Activated CD8-positive, alpha-beta memory T cell treated with anti-CD3 and anti-CD28 coated beads, Interleukin-2, amount 50 U/mL, for 4 hours (primary cell): ENCODE results near the gene PLK3.
"Not testable (repeated sequence)": the region's sequence is repeated elsewhere in the genome, so short reads cannot be mapped to it uniquely, and the experiment has no call there.

Source experiments
- DNase-seq: peaks from one replicate; pipeline ENCODE4 v3.0.0-alpha.2; 2020

The PLK3 gene

GRCh38 chr1:44799770-44800584 is at the start of gene PLK3:
Gene PLK3 (plus strand): TSS chr1:44800377. CDS start chr1:44800464, 87 bp downstream.
- DNase-seq = peak; percentile 98

- no peak for DNase-seq
Measured at GRCh38 chr1:44757420-44757819, 42.8 kb upstream of the PLK3 start.

GRCh38 chr1:44759077-44759476 is 41.1 kb upstream of the PLK3 start:
- no peak for DNase-seq

- no peak for DNase-seq
Measured at GRCh38 chr1:44760876-44761275, 39.3 kb upstream of the PLK3 start.

GRCh38 chr1:44766421-44766820 is 33.8 kb upstream of the PLK3 start:
- DNase-seq = not testable (repeated sequence)

GRCh38 chr1:44775078-44775929 is 24.9 kb upstream of the PLK3 start, which contains the start of gene RPS8:
Gene RPS8 (plus strand): TSS chr1:44775540. CDS start chr1:44775597, 57 bp downstream.
- peak; percentile 89 for DNase-seq

- peak; percentile 61 for DNase-seq
Measured at GRCh38 chr1:44775930-44776729, 24.0 kb upstream of the PLK3 start.

- DNase-seq = no peak
Measured at GRCh38 chr1:44776730-44777068, 23.5 kb upstream of the PLK3 start.

GRCh38 chr1:44777547-44777946 is 22.6 kb upstream of the PLK3 start:
- DNase-seq = no peak

GRCh38 chr1:44777969-44778635 is 22.1 kb upstream of the PLK3 start:
- DNase-seq = no peak

GRCh38 chr1:44778705-44779576 is 21.2 kb upstream of the PLK3 start:
- DNase-seq = no peak

- no peak for DNase-seq
Measured at GRCh38 chr1:44780583-44781121, 19.5 kb upstream of the PLK3 start.

- DNase-seq = no peak
Measured at GRCh38 chr1:44783697-44784093, 16.5 kb upstream of the PLK3 start.

GRCh38 chr1:44784094-44785028 is 15.8 kb upstream of the PLK3 start:
- no peak for DNase-seq

- no peak for DNase-seq
Measured at GRCh38 chr1:44785029-44785380, 15.2 kb upstream of the PLK3 start.

GRCh38 chr1:44785501-44786137 is 14.6 kb upstream of the PLK3 start:
- DNase-seq = no peak

GRCh38 chr1:44786138-44786840 is 13.9 kb upstream of the PLK3 start:
- DNase-seq = peak; percentile 82

- DNase-seq = no peak
Measured at GRCh38 chr1:44786841-44787426, 13.2 kb upstream of the PLK3 start.

- DNase-seq = no peak
Measured at GRCh38 chr1:44787506-44787905, 12.7 kb upstream of the PLK3 start.
